GM06990 (cell line): ENCODE data around the gene F2RL1.
"Not testable (repeated sequence)": the region's sequence is repeated elsewhere in the genome, so short reads cannot be mapped to it uniquely, and the experiment has no call there.

Experiments used
- DNase-seq: peaks from one replicate; pipeline ENCODE4 v3.0.0-alpha.2; 2011; ENCODE audit not compliant: insufficient read length; ENCODE audit errors: extremely low read depth
- H3K27me3 ChIP-seq: replicated peaks from 2 replicates; pipeline ENCODE4 v1.6.0; 2011; ENCODE audit warnings: low read length; ENCODE audit not compliant: control insufficient read depth, insufficient read depth
- H3K36me3 ChIP-seq: 2 replicates; pipeline ENCODE4 v1.5.1; 2011; ENCODE audit warnings: low read length; ENCODE audit not compliant: control insufficient read depth, insufficient read depth
- H3K4me3 ChIP-seq: replicated peaks from 2 replicates; pipeline ENCODE4 v1.5.1; 2011; ENCODE audit warnings: low read depth, mild to moderate bottlenecking, control low read depth, low read length
- CTCF ChIP-seq: IDR thresholded peaks from 2 replicates; pipeline ENCODE4 v1.5.1; 2011; ENCODE audit warnings: low read length, control low read depth, mild to moderate bottlenecking, inconsistent platforms; ENCODE audit not compliant: insufficient read depth, poor library complexity, severe bottlenecking

The F2RL1 gene

GRCh38 chr5:76819851-76820525, 1.2 kb downstream of the F2RL1 start:
- H3K36me3 ChIP-seq, result no peaks in the 10 kb centered on the region
- no peak overlapping the region for H3K4me3 ChIP-seq
- TF ChIP-seq CTCF, result no peak
- H3K27me3 ChIP-seq, result no peaks in the 10 kb centered on the region; the same call in none of the 2 replicates
- DNase-seq, result no peak

GRCh38 chr5:76820526-76820890, 1.7 kb downstream of the F2RL1 start:
- H3K27me3 ChIP-seq, result no peaks in the 10 kb centered on the region; the same call in none of the 2 replicates
- H3K4me3 ChIP-seq, result no peak overlapping the region
- DNase-seq, result no peak
- TF ChIP-seq CTCF, result no peak
- no peaks in the 10 kb centered on the region for H3K36me3 ChIP-seq

GRCh38 chr5:76821136-76821535, 2.3 kb downstream of the F2RL1 start:
- TF ChIP-seq CTCF, result no peak
- Histone ChIP-seq H3K36me3 (no peaks in the 10 kb centered on the region), H3K4me3 (no peak overlapping the region), H3K27me3 (no peaks in the 10 kb centered on the region; the same call in none of the 2 replicates)
- no peak for DNase-seq

GRCh38 chr5:76822105-76822731, 3.4 kb downstream of the F2RL1 start:
- H3K27me3 ChIP-seq, H3K4me3 ChIP-seq, H3K36me3 ChIP-seq, DNase-seq: not testable (repeated sequence)

GRCh38 chr5:76826416-76826815, 7.6 kb downstream of the F2RL1 start:
- H3K4me3 ChIP-seq, H3K27me3 ChIP-seq, H3K36me3 ChIP-seq, DNase-seq: not testable (repeated sequence)

GRCh38 chr5:76831110-76831452, 12.3 kb downstream of the F2RL1 start:
- Histone ChIP-seq H3K36me3 (no peaks in the 10 kb centered on the region), H3K4me3 (no peak overlapping the region), H3K27me3 (no peaks in the 10 kb centered on the region)
- no peak for TF ChIP-seq CTCF
- no peak for DNase-seq

- Histone ChIP-seq H3K36me3 (no peaks in the 10 kb centered on the region), H3K4me3 (no peak overlapping the region), H3K27me3 (no peaks in the 10 kb centered on the region)
- no peak for DNase-seq
- TF ChIP-seq CTCF, result no peak
These were observed 17.4 kb downstream of the F2RL1 start for GRCh38 chr5:76836181-76836580.
